ENCODE data around the gene B4GALNT4.
"Not testable (repeated sequence)": the region's sequence is repeated elsewhere in the genome, so short reads cannot be mapped to it uniquely, and the experiment has no call there.

DNA sequence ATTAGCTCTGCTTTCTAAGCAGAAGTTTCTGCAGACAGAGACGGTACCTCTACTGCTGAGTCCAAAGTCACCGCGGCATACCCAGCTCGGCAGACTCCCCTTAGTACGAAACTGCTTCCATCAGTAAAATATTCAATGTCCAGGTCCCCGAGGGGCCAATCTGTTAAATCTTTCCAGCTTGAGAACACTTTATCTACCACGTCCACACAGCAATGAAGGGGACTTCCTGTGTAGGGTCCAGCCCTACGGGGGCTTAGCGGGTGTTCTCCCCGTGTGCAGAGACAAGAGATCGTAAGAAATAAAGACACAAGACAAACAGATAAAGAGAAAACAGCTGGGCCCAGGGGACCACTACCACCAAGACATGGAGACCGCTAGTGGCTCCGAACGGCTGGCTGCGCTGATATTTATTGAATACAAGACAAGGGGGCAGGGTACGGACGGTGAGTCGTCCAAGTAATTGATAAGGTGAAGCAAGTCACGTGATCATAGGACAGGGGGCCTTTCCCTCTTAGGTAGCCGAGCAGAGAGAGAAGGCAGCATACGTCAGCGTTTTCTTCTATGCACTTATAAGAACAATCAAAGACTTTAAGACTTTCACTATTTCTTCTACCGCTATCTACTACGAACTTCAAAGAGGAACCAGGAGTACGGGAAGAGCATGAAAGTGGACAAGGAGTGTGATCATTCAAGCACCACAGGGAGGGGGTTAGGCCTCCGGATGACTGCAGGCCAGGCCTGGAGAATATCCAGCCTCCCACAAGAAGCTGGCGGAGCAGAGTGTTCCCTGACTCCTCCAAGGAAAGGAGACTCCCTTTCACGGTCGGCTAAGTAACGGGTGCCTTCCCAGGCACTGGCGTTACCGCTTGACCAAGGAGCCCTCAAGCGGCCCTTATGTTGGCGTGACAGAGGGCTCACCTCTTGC, 44.4 kb upstream of the B4GALNT4 start:
- TF ChIP-seq ZC3H11A (IDR thresholded peaks at IDR 0.05); HDAC2 (IDR thresholded peaks at IDR 0.05); SMC3 (IDR thresholded peaks at IDR 0.05); POLR2A (IDR thresholded peaks at IDR 0.05; ENCODE audit: low read length); CEBPB (IDR thresholded peaks at IDR 0.05); FOXS1 (CRISPR knock-in tag; IDR thresholded peaks at IDR 0.05); EP300 (IDR thresholded peaks at IDR 0.05); ESRRA (IDR thresholded peaks at IDR 0.05; ENCODE audit: borderline replicate concordance, low read length); EHF (CRISPR knock-in tag; IDR thresholded peaks at IDR 0.05): not testable (repeated sequence)
- TF ChIP-seq, protein P1, sequence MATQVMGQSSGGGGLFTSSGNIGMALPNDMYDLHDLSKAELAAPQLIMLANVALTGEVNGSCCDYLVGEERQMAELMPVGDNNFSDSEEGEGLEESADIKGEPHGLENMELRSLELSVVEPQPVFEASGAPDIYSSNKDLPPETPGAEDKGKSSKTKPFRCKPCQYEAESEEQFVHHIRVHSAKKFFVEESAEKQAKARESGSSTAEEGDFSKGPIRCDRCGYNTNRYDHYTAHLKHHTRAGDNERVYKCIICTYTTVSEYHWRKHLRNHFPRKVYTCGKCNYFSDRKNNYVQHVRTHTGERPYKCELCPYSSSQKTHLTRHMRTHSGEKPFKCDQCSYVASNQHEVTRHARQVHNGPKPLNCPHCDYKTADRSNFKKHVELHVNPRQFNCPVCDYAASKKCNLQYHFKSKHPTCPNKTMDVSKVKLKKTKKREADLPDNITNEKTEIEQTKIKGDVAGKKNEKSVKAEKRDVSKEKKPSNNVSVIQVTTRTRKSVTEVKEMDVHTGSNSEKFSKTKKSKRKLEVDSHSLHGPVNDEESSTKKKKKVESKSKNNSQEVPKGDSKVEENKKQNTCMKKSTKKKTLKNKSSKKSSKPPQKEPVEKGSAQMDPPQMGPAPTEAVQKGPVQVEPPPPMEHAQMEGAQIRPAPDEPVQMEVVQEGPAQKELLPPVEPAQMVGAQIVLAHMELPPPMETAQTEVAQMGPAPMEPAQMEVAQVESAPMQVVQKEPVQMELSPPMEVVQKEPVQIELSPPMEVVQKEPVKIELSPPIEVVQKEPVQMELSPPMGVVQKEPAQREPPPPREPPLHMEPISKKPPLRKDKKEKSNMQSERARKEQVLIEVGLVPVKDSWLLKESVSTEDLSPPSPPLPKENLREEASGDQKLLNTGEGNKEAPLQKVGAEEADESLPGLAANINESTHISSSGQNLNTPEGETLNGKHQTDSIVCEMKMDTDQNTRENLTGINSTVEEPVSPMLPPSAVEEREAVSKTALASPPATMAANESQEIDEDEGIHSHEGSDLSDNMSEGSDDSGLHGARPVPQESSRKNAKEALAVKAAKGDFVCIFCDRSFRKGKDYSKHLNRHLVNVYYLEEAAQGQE (IDR thresholded peaks at IDR 0.05): not testable (repeated sequence)
- TF ChIP-seq, protein P2, sequence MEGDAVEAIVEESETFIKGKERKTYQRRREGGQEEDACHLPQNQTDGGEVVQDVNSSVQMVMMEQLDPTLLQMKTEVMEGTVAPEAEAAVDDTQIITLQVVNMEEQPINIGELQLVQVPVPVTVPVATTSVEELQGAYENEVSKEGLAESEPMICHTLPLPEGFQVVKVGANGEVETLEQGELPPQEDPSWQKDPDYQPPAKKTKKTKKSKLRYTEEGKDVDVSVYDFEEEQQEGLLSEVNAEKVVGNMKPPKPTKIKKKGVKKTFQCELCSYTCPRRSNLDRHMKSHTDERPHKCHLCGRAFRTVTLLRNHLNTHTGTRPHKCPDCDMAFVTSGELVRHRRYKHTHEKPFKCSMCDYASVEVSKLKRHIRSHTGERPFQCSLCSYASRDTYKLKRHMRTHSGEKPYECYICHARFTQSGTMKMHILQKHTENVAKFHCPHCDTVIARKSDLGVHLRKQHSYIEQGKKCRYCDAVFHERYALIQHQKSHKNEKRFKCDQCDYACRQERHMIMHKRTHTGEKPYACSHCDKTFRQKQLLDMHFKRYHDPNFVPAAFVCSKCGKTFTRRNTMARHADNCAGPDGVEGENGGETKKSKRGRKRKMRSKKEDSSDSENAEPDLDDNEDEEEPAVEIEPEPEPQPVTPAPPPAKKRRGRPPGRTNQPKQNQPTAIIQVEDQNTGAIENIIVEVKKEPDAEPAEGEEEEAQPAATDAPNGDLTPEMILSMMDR (IDR thresholded peaks at IDR 0.05): not testable (repeated sequence)
